SK-N-SH (cell line): ENCODE data around the gene PLCB1.

ENCODE experiments used
- CTCF ChIP-seq: fragments of 200-600 bp; sonication (generic); IDR thresholded peaks from 2 replicates; pipeline ENCODE4 v1.6.1; 2017; ENCODE audit warnings: antibody characterized with exemption, mild to moderate bottlenecking, moderate library complexity
- EZH2phosphoT487 ChIP-seq: fragments of 200-600 bp; sonication (generic); IDR thresholded peaks from 2 replicates; pipeline ENCODE4 v1.6.1; 2017; ENCODE audit warnings: low read depth, mixed run types, mild to moderate bottlenecking, antibody characterized with exemption, moderate library complexity, borderline replicate concordance
- JUND ChIP-seq: IDR thresholded peaks from 2 replicates; pipeline ENCODE4 v1.4.0; 2012
- TF ChIP-seq, protein P1 (sequence below): IDR thresholded peaks from 2 replicates; pipeline ENCODE4 v1.4.0; 2012; ENCODE audit warnings: low read depth

GRCh38 chr20:8330785-8331695 is 199.0 kb downstream of the PLCB1 start:
- TF ChIP-seq EZH2phosphoT487: no peak
- TF ChIP-seq JUND: peak; percentile 36
- no peak for TF ChIP-seq CTCF
- TF ChIP-seq, protein P1, sequence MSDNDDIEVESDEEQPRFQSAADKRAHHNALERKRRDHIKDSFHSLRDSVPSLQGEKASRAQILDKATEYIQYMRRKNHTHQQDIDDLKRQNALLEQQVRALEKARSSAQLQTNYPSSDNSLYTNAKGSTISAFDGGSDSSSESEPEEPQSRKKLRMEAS: no peak
